Nephron (organoid): ENCODE data around the gene IRS1.

Experiments
- H3K27ac Mint-ChIP-seq, 3 experiments: 2 replicates each; pipeline ENCODE4 v1.8.0; 2020; ENCODE audit warnings: mixed read lengths in 3 of 3, mild to moderate bottlenecking in 2 of 3, moderate library complexity in 1 of 3
- H3K27me3 Mint-ChIP-seq: 2 replicates; pipeline ENCODE4 v1.8.0; 2021; ENCODE audit warnings: low read depth, mild to moderate bottlenecking, moderate library complexity, mixed read lengths
- H3K36me3 Mint-ChIP-seq: 2 replicates; pipeline ENCODE4 v1.8.0; 2020; ENCODE audit warnings: low read depth, mixed read lengths
- H3K4me1 Mint-ChIP-seq: 2 replicates; pipeline ENCODE4 v1.8.0; 2020; ENCODE audit warnings: mixed read lengths
- H3K4me3 Mint-ChIP-seq, 3 experiments: 2 replicates each; pipeline ENCODE4 v1.8.0; 2020; ENCODE audit warnings: mild to moderate bottlenecking in 3 of 3, mixed read lengths in 3 of 3, moderate library complexity in 2 of 3
- H3K9me3 Mint-ChIP-seq: 2 replicates; pipeline ENCODE4 v1.8.0; 2020; ENCODE audit warnings: mixed read lengths
- CTCF ChIP-seq, 3 experiments: fragments of 200-600 bp; sonication (generic); IDR thresholded peaks; one replicate each; pipeline ENCODE4 v1.5.0; 2021; ENCODE audit warnings: antibody characterized with exemption in 3 of 3; ENCODE audit not compliant: unreplicated experiment in 3 of 3

IRS1 gene

GRCh38 chr2:226733189-226733858 is 66.3 kb downstream of the IRS1 start:
- peaks cover 30% of the 10 kb centered on the region for H3K4me1 Mint-ChIP-seq
- TF ChIP-seq CTCF (IDR thresholded peaks at IDR 0.05; ENCODE audit: unreplicated experiment in 3 of 3), result no peak
- H3K27ac Mint-ChIP-seq, result no peak overlapping the region
- no peaks in the 10 kb centered on the region for H3K27me3 Mint-ChIP-seq
- H3K9me3 Mint-ChIP-seq, result no peaks in the 10 kb centered on the region
- H3K36me3 Mint-ChIP-seq, result peaks cover 18% of the 10 kb centered on the region
- H3K4me3 Mint-ChIP-seq, result no peak overlapping the region

- H3K4me3 Mint-ChIP-seq, result no peak overlapping the region
- TF ChIP-seq CTCF (IDR thresholded peaks at IDR 0.05; ENCODE audit: unreplicated experiment in 3 of 3), result no peak
- peak overlapping the region in 1 of 3 experiments; percentile 8 for H3K27ac Mint-ChIP-seq
- H3K36me3 Mint-ChIP-seq, result peaks cover 18% of the 10 kb centered on the region
- no peaks in the 10 kb centered on the region for H3K9me3 Mint-ChIP-seq
- peaks cover 32% of the 10 kb centered on the region for H3K4me1 Mint-ChIP-seq
- no peaks in the 10 kb centered on the region for H3K27me3 Mint-ChIP-seq
Measured at GRCh38 chr2:226732478-226733188, 67.0 kb downstream of the IRS1 start.

- Mint-ChIP-seq H3K27me3 (no peaks in the 10 kb centered on the region), H3K27ac (no peak overlapping the region), H3K4me1 (peaks cover 40% of the 10 kb centered on the region), H3K9me3 (no peaks in the 10 kb centered on the region), H3K4me3 (no peak overlapping the region), H3K36me3 (peaks cover 6% of the 10 kb centered on the region)
- TF ChIP-seq CTCF (IDR thresholded peaks at IDR 0.05; ENCODE audit: unreplicated experiment in 3 of 3), result no peak
Measured at GRCh38 chr2:226730481-226730880, 69.1 kb downstream of the IRS1 start.

GRCh38 chr2:226728996-226729395 is 70.6 kb downstream of the IRS1 start:
- H3K4me1 Mint-ChIP-seq, result peaks cover 44% of the 10 kb centered on the region
- H3K27me3 Mint-ChIP-seq, result no peaks in the 10 kb centered on the region
- H3K36me3 Mint-ChIP-seq, result no peaks in the 10 kb centered on the region
- H3K9me3 Mint-ChIP-seq, result no peaks in the 10 kb centered on the region
- H3K4me3 Mint-ChIP-seq, result no peak overlapping the region
- H3K27ac Mint-ChIP-seq, result no peak overlapping the region
- TF ChIP-seq CTCF (IDR thresholded peaks at IDR 0.05; ENCODE audit: unreplicated experiment in 3 of 3), result no peak

GRCh38 chr2:226727251-226727650 is 72.4 kb downstream of the IRS1 start:
- no peak for TF ChIP-seq CTCF (IDR thresholded peaks at IDR 0.05; ENCODE audit: unreplicated experiment in 3 of 3)
- no peaks in the 10 kb centered on the region for H3K36me3 Mint-ChIP-seq
- no peak overlapping the region for H3K4me3 Mint-ChIP-seq
- no peak overlapping the region for H3K27ac Mint-ChIP-seq
- peaks cover 33% of the 10 kb centered on the region for H3K4me1 Mint-ChIP-seq
- no peaks in the 10 kb centered on the region for H3K27me3 Mint-ChIP-seq
- no peaks in the 10 kb centered on the region for H3K9me3 Mint-ChIP-seq

- Mint-ChIP-seq H3K36me3 (no peaks in the 10 kb centered on the region), H3K4me1 (peaks cover 28% of the 10 kb centered on the region), H3K27ac (peak overlapping the region in 1 of 3 experiments; percentile 36), H3K27me3 (no peaks in the 10 kb centered on the region), H3K4me3 (no peak overlapping the region), H3K9me3 (no peaks in the 10 kb centered on the region)
- no peak for TF ChIP-seq CTCF (IDR thresholded peaks at IDR 0.05; ENCODE audit: unreplicated experiment in 3 of 3)
Measured at GRCh38 chr2:226726546-226726945, 73.1 kb downstream of the IRS1 start.
